ENCODE results near the gene ADCYAP1R1.

Gene ADCYAP1R1

GRCh38 chr7:31051598-31052486 lies at the start of gene ADCYAP1R1:
Gene ADCYAP1R1 (plus strand): TSS chr7:31052308. CDS start chr7:31063265, 10,957 bp downstream.
- no peak for DNase-seq (ENCODE audit: low read depth)

- DNase-seq (ENCODE audit: low read depth), result no peak
These were observed 49.0 kb upstream of the ADCYAP1R1 start for GRCh38 chr7:31003097-31003496.

- DNase-seq (ENCODE audit: low read depth), result no peak
These were observed 48.4 kb upstream of the ADCYAP1R1 start for GRCh38 chr7:31003721-31004120.

GRCh38 chr7:31004393-31004792 lies 47.7 kb upstream of the ADCYAP1R1 start:
- no peak for DNase-seq (ENCODE audit: low read depth)

GRCh38 chr7:31006857-31007256 lies 45.3 kb upstream of the ADCYAP1R1 start:
- DNase-seq (ENCODE audit: low read depth), result no peak

- no peak for DNase-seq (ENCODE audit: low read depth)
These were observed 44.5 kb upstream of the ADCYAP1R1 start for GRCh38 chr7:31007634-31008033.

GRCh38 chr7:31014826-31015225 lies 37.3 kb upstream of the ADCYAP1R1 start:
- no peak for DNase-seq (ENCODE audit: low read depth)

GRCh38 chr7:31017032-31017675 lies 35.0 kb upstream of the ADCYAP1R1 start:
- no peak for DNase-seq (ENCODE audit: low read depth)

GRCh38 chr7:31017721-31018120 lies 34.4 kb upstream of the ADCYAP1R1 start:
- no peak for DNase-seq (ENCODE audit: low read depth)

- no peak for DNase-seq (ENCODE audit: low read depth)
These were observed 32.6 kb upstream of the ADCYAP1R1 start for GRCh38 chr7:31019509-31019908.

- no peak for DNase-seq (ENCODE audit: low read depth)
These were observed 31.9 kb upstream of the ADCYAP1R1 start for GRCh38 chr7:31020161-31020560.

- DNase-seq (ENCODE audit: low read depth), result no peak
These were observed 31.5 kb upstream of the ADCYAP1R1 start for GRCh38 chr7:31020652-31021051.

- DNase-seq (ENCODE audit: low read depth), result no peak
These were observed 30.0 kb upstream of the ADCYAP1R1 start for GRCh38 chr7:31022117-31022516.

GRCh38 chr7:31022726-31023125 lies 29.4 kb upstream of the ADCYAP1R1 start:
- no peak for DNase-seq (ENCODE audit: low read depth)

- no peak for DNase-seq (ENCODE audit: low read depth)
These were observed 28.2 kb upstream of the ADCYAP1R1 start for GRCh38 chr7:31023877-31024276.

- DNase-seq (ENCODE audit: low read depth), result no peak
These were observed 24.7 kb upstream of the ADCYAP1R1 start for GRCh38 chr7:31027161-31027965.

GRCh38 chr7:31028006-31028405 lies 24.1 kb upstream of the ADCYAP1R1 start:
- no peak for DNase-seq (ENCODE audit: low read depth)

GRCh38 chr7:31028417-31028992 lies 23.6 kb upstream of the ADCYAP1R1 start:
- DNase-seq (ENCODE audit: low read depth), result no peak

- DNase-seq (ENCODE audit: low read depth), result no peak
These were observed 22.7 kb upstream of the ADCYAP1R1 start for GRCh38 chr7:31029251-31030042.

- DNase-seq (ENCODE audit: low read depth), result no peak
These were observed 18.3 kb upstream of the ADCYAP1R1 start for GRCh38 chr7:31033674-31034300.

- DNase-seq (ENCODE audit: low read depth), result no peak
These were observed 15.2 kb upstream of the ADCYAP1R1 start for GRCh38 chr7:31036924-31037323.

Measured in amniotic epithelial cell (primary cell).